ENCODE data around the gene COPZ1.

- TF ChIP-seq POLR2A (IDR thresholded peaks at IDR 0.05) (no peak), CTCF (IDR thresholded peaks at IDR 0.05 in 4 of 5, conservative IDR thresholded peaks at IDR 0.05 in 1 of 5) (no peak)
These were observed 68.8 kb downstream of the COPZ1 start for GRCh38 chr12:54393743-54394142.

All from gastrocnemius medialis (tissue), 4 donors.